K562 (cell line): ENCODE data around the gene RAD17. TPM values are rescaled to one million over a fixed set of nuclear protein-coding genes. Genes with fewer than 3 reads are reported as not detected.

Experiments used
- CGGBP1 ChIP-seq: fragments of 250-450 bp; sonication (Bioruptor Pico); IDR thresholded peaks from 2 replicates; pipeline ENCODE4 v1.9.0; 2021; ENCODE audit warnings: mild to moderate bottlenecking
- ID3 ChIP-seq, 2 experiments: fragments of 250-450 bp in 1 of 2; fragments of 450-650 bp in 1 of 2; sonication (Bioruptor Pico) in 1 of 2; IDR thresholded peaks; 2 replicates each; pipeline versions ENCODE4 v1.6.1 to v1.8.0; 2016 to 2021; ENCODE audit warnings: mild to moderate bottlenecking in 2 of 2, moderate library complexity in 2 of 2, missing compliant biosample characterization in 1 of 2, missing genetic modification characterization in 1 of 2
- MBD2 ChIP-seq: sonication (generic); IDR thresholded peaks from 2 replicates; pipeline ENCODE4 v1.6.1; 2016; ENCODE audit warnings: low read depth, borderline replicate concordance
- NFRKB ChIP-seq: fragments of 450-650 bp; IDR thresholded peaks from 2 replicates; pipeline ENCODE4 v1.6.1; 2016; ENCODE audit warnings: low read depth
- POLR2G ChIP-seq: fragments of 200-400 bp; formaldehyde crosslinking; IDR thresholded peaks from 2 replicates; pipeline ENCODE4 v1.6.1; 2017; ENCODE audit warnings: low read depth, mild to moderate bottlenecking, antibody characterized with exemption, low read length, moderate library complexity
- SLC30A9 ChIP-seq: fragments of 250-450 bp; sonication (Bioruptor Pico); IDR thresholded peaks from 2 replicates; pipeline ENCODE4 v1.8.0; 2022; ENCODE audit warnings: mild to moderate bottlenecking, moderate library complexity
- SMAD1 ChIP-seq: fragments of 150-350 bp; IDR thresholded peaks from 2 replicates; pipeline ENCODE4 v1.6.1; 2014; ENCODE audit warnings: low read length, low read depth; ENCODE audit not compliant: partially characterized antibody
- U2AF1 ChIP-seq: fragments of 200-400 bp; formaldehyde crosslinking; optimal IDR thresholded peaks from 2 replicates; pipeline ENCODE3; 2017; ENCODE audit warnings: mild to moderate bottlenecking, low read depth, low read length, moderate library complexity
- ZNF124 ChIP-seq: sonication (generic); formaldehyde crosslinking; IDR thresholded peaks from 2 replicates; pipeline ENCODE4 v1.8.1; 2022; ENCODE audit warnings: missing genetic modification reagents
- ZNF318 ChIP-seq, 2 experiments: fragments of 450-650 bp; IDR thresholded peaks; 2 replicates each; pipeline ENCODE4 v1.6.1; 2016; ENCODE audit warnings: mild to moderate bottlenecking in 2 of 2, borderline replicate concordance in 1 of 2, low read depth in 1 of 2, moderate library complexity in 1 of 2
- polyA plus RNA-seq, 8 experiments: library from polyadenylated mRNA; depleted of rRNA in 4 of 8; stranded (reverse) in 5 of 8; unstranded in 3 of 8; fragments of >200 nt; fragmentation: Nextera tagmentation in 2 of 8; fragmentation: Illumina TruSeq in 1 of 8; extraction: Ambion mirVana in 2 of 8; extraction: Trizol in 1 of 8; gene quantifications; 2 replicates each; pipeline versions ENCODE4 v1.2.1 to v1.2.3, GENCODE V29; 2011 to 2014; ENCODE audit warnings: inconsistent platforms in 1 of 8, missing spikeins in 1 of 8
- total RNA-seq, 7 experiments: library from RNA; depleted of rRNA in 6 of 7; stranded (reverse); fragments of >200 nt in 6 of 7; fragmentation: Illumina TruSeq in 2 of 7; extraction: Trizol in 2 of 7; gene quantifications; 2 replicates each; pipeline versions ENCODE4 v1.2.1 to v1.2.3, GENCODE V29; 2011 to 2021; ENCODE audit warnings: low replicate concordance in 1 of 7
- TF ChIP-seq, protein P1 (sequence below): sonication (generic); formaldehyde crosslinking; IDR thresholded peaks from 2 replicates; pipeline ENCODE4 v1.8.1; 2023; ENCODE audit warnings: mild to moderate bottlenecking, missing genetic modification reagents
- TF ChIP-seq, protein P2 (sequence below): sonication (generic); formaldehyde crosslinking; IDR thresholded peaks from 2 replicates; pipeline ENCODE4 v1.5.0; 2020; ENCODE audit warnings: missing genetic modification reagents

The RAD17 gene
- total and polyA plus RNA-seq, 9 of the 15 experiments (the other 6 are each of a cell fraction or from before 2014, with no cell fraction given), result 21.1 to 50.1 (median 40.1) TPM

GRCh38 chr5:69369340-69370121 lies at the start of gene RAD17, which contains the start of the genes AK6 and TAF9 (continued):
- TF ChIP-seq ID3 (CRISPR knock-in tag; IDR thresholded peaks at IDR 0.05) (no peak), ID3 (tag; IDR thresholded peaks at IDR 0.05) (peak; percentile 80), U2AF1 (peak; percentile 95), NFRKB (peak; percentile 70), SLC30A9 (CRISPR knock-in tag) (no peak), POLR2G (peak; percentile 97), MBD2 (peak; percentile 65), CGGBP1 (CRISPR knock-in tag) (peak; percentile 2; the same call in 1 of the 2 replicates), ZNF124 (no peak), ZNF318 (IDR thresholded peaks at IDR 0.05; ENCODE audit: borderline replicate concordance in 1 of 2, low read depth in 1 of 2) (no peak), SMAD1 (peak; percentile 18)
- TF ChIP-seq, protein P1, sequence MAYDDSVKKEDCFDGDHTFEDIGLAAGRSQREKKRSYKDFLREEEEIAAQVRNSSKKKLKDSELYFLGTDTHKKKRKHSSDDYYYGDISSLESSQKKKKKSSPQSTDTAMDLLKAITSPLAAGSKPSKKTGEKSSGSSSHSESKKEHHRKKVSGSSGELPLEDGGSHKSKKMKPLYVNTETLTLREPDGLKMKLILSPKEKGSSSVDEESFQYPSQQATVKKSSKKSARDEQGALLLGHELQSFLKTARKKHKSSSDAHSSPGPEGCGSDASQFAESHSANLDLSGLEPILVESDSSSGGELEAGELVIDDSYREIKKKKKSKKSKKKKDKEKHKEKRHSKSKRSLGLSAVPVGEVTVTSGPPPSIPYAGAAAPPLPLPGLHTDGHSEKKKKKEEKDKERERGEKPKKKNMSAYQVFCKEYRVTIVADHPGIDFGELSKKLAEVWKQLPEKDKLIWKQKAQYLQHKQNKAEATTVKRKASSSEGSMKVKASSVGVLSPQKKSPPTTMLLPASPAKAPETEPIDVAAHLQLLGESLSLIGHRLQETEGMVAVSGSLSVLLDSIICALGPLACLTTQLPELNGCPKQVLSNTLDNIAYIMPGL (CRISPR knock-in tag), result peak; percentile 78; the same call in 1 of the 2 replicates
- TF ChIP-seq, protein P2, sequence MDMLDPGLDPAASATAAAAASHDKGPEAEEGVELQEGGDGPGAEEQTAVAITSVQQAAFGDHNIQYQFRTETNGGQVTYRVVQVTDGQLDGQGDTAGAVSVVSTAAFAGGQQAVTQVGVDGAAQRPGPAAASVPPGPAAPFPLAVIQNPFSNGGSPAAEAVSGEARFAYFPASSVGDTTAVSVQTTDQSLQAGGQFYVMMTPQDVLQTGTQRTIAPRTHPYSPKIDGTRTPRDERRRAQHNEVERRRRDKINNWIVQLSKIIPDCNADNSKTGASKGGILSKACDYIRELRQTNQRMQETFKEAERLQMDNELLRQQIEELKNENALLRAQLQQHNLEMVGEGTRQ (CRISPR knock-in tag), result peak; percentile 94
